Effector memory CD8-positive, alpha-beta T cell (primary cell): ENCODE measurements around the gene EGLN2.
A peak's percentile ranks its signal among the peaks of the same experiment; 100 is the strongest.
"Not testable (repeated sequence)": the region's sequence is repeated elsewhere in the genome, so short reads cannot be mapped to it uniquely, and the experiment has no call there.

Experiments
- ATAC-seq: fragments of 150-1000 bp; cut with Tn5 transposase; replicated peaks from 2 replicates; pipeline ENCODE4 v1.10.0; 2021; ENCODE audit warnings: mild to moderate bottlenecking, moderate library complexity
- DNase-seq, 3 experiments: peaks; one replicate each; pipeline ENCODE4 v3.0.0; 2021
- H3K27ac Mint-ChIP-seq, 2 donors: one replicate each; pipeline ENCODE4 v1.8.0; 2022; ENCODE audit warnings: mild to moderate bottlenecking in 2 of 2, mixed read lengths in 2 of 2, moderate library complexity in 2 of 2
- H3K27me3 Mint-ChIP-seq, 2 donors: one replicate each; pipeline ENCODE4 v1.8.0; 2022; ENCODE audit warnings: mixed read lengths in 2 of 2
- H3K36me3 Mint-ChIP-seq: one replicate; pipeline ENCODE4 v1.8.0; 2022; ENCODE audit warnings: mild to moderate bottlenecking, moderate library complexity, mixed read lengths; ENCODE audit not compliant: insufficient read depth
- H3K4me1 Mint-ChIP-seq, 2 donors: one replicate each; pipeline ENCODE4 v1.8.0; 2022; ENCODE audit warnings: low read depth in 2 of 2, mixed read lengths in 2 of 2
- H3K4me3 Mint-ChIP-seq, 2 donors: one replicate each; pipeline ENCODE4 v1.8.0; 2022; ENCODE audit warnings: mild to moderate bottlenecking in 2 of 2, mixed read lengths in 2 of 2, moderate library complexity in 2 of 2
- H3K9me3 Mint-ChIP-seq, 2 donors: one replicate each; pipeline ENCODE4 v1.8.0; 2022; ENCODE audit warnings: mixed read lengths in 2 of 2

The EGLN2 gene

GRCh38 chr19:40842012-40842411, 43.0 kb downstream of the EGLN2 start:
- not testable (repeated sequence) for H3K4me3 Mint-ChIP-seq, H3K9me3 Mint-ChIP-seq, H3K27me3 Mint-ChIP-seq, H3K27ac Mint-ChIP-seq, H3K36me3 Mint-ChIP-seq, DNase-seq, ATAC-seq
- H3K4me1 Mint-ChIP-seq: peaks cover 18 to 20% of the 10 kb centered on the region in 2 donors

GRCh38 chr19:40842997-40843652, 44.1 kb downstream of the EGLN2 start:
- H3K9me3 Mint-ChIP-seq: not testable (repeated sequence)
- peaks cover 13 to 14% of the 10 kb centered on the region in 2 donors for H3K27me3 Mint-ChIP-seq

GRCh38 chr19:40843653-40844052, 44.7 kb downstream of the EGLN2 start:
- Mint-ChIP-seq H3K27me3 (peaks cover 14 to 19% of the 10 kb centered on the region in 2 donors), H3K27ac (peak overlapping the region; percentile 89 to 90), H3K4me3 (peak overlapping the region; percentile 65 to 74), H3K36me3 (peaks cover 14% of the 10 kb centered on the region), H3K4me1 (peaks cover 19 to 28% of the 10 kb centered on the region in 2 donors)
- DNase-seq (peak; percentile 70 to 78 (median 76)), ATAC-seq (peak; percentile 93)
- H3K9me3 Mint-ChIP-seq: not testable (repeated sequence)

More at GRCh38 chr19:40842997-40843652, 44.1 kb downstream of the EGLN2 start:
- Mint-ChIP-seq H3K4me3 (peak overlapping the region; percentile 65 to 74), H3K27ac (peak overlapping the region; percentile 89 to 90), H3K4me1 (peaks cover 18 to 25% of the 10 kb centered on the region in 2 donors)
- ATAC-seq: peak; percentile 53
- not testable (repeated sequence) for H3K36me3 Mint-ChIP-seq, DNase-seq

- H3K27ac Mint-ChIP-seq: peak overlapping the region in 1 of 2 donors; percentile 62
Measured at GRCh38 chr19:40846722-40847121, 47.7 kb downstream of the EGLN2 start.

GRCh38 chr19:40850277-40850676, 51.3 kb downstream of the EGLN2 start, which contains the start of gene CYP2A6:
Gene CYP2A6 (minus strand): TSS chr19:40850447. CDS start chr19:40850426, 21 bp downstream.
- H3K27me3 Mint-ChIP-seq: peaks cover 35 to 51% of the 10 kb centered on the region in 2 donors
- H3K36me3 Mint-ChIP-seq: peaks cover 28% of the 10 kb centered on the region
- not testable (repeated sequence) for H3K9me3 Mint-ChIP-seq, ATAC-seq, DNase-seq
- peak within 1 kb of the TSS; percentile 53 to 95 for H3K27ac Mint-ChIP-seq
- peaks cover 9 to 18% of the 10 kb centered on the region in 2 donors for H3K4me1 Mint-ChIP-seq
- H3K4me3 Mint-ChIP-seq: peak within 1 kb of the TSS in 1 of 2 donors; percentile 71

More at GRCh38 chr19:40846722-40847121, 47.7 kb downstream of the EGLN2 start:
- Mint-ChIP-seq H3K4me1 (peaks cover 27 to 37% of the 10 kb centered on the region in 2 donors), H3K36me3 (peaks cover 26% of the 10 kb centered on the region), H3K27me3 (peaks cover 35 to 49% of the 10 kb centered on the region in 2 donors), H3K4me3 (peak overlapping the region in 1 of 2 donors; percentile 23)
- not testable (repeated sequence) for ATAC-seq, DNase-seq, H3K9me3 Mint-ChIP-seq

- not testable (repeated sequence) for H3K27ac Mint-ChIP-seq, H3K9me3 Mint-ChIP-seq, DNase-seq, H3K4me3 Mint-ChIP-seq, ATAC-seq
- H3K36me3 Mint-ChIP-seq: peaks cover 24% of the 10 kb centered on the region
- peaks cover 9 to 14% of the 10 kb centered on the region in 2 donors for H3K4me1 Mint-ChIP-seq
- H3K27me3 Mint-ChIP-seq: peaks cover 25 to 43% of the 10 kb centered on the region in 2 donors
Measured at GRCh38 chr19:40852467-40853152, 53.6 kb downstream of the EGLN2 start.
